ENCODE data around the gene NUP93.

DNA sequence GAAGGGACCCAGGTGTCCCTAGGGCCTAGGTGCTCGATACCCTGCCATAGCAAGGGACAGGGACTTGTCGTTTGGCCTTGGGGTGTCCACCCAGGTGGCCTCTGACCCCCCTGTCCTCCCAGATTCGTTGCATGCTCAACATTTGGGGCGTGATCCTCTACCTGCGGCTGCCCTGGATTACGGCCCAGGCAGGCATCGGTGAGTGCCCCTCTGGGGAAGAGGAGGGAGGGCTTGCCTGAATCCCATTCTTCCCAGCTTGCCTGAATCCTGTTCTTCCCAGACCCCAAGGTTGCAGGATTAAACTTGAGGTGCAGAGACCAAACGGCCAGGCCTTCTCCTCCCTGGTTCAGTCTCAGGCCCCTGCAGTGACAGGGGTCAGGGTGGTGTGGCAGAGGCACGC lies 138.2 kb downstream of the NUP93 start:
- no peak for TF ChIP-seq EZH2 (IDR thresholded peaks at IDR 0.05; ENCODE audit: borderline replicate concordance, low read depth, low read length, severe bottlenecking)
- TF ChIP-seq, protein P1, sequence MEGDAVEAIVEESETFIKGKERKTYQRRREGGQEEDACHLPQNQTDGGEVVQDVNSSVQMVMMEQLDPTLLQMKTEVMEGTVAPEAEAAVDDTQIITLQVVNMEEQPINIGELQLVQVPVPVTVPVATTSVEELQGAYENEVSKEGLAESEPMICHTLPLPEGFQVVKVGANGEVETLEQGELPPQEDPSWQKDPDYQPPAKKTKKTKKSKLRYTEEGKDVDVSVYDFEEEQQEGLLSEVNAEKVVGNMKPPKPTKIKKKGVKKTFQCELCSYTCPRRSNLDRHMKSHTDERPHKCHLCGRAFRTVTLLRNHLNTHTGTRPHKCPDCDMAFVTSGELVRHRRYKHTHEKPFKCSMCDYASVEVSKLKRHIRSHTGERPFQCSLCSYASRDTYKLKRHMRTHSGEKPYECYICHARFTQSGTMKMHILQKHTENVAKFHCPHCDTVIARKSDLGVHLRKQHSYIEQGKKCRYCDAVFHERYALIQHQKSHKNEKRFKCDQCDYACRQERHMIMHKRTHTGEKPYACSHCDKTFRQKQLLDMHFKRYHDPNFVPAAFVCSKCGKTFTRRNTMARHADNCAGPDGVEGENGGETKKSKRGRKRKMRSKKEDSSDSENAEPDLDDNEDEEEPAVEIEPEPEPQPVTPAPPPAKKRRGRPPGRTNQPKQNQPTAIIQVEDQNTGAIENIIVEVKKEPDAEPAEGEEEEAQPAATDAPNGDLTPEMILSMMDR (IDR thresholded peaks at IDR 0.05; ENCODE audit: borderline replicate concordance, extremely low read depth, low read length, poor library complexity, severe bottlenecking) = no peak

Data from DND-41 (cell line).